RPMI7951 (cell line): ENCODE results near the gene SGF29. TPM values are rescaled to one million over a fixed set of nuclear protein-coding genes. Genes with fewer than 3 reads are reported as not detected.
"Not testable (repeated sequence)": the region's sequence is repeated elsewhere in the genome, so short reads cannot be mapped to it uniquely, and the experiment has no call there.

Experiments
- DNase-seq: peaks from one replicate; pipeline ENCODE4 v3.0.0-alpha.2; 2012; ENCODE audit warnings: low read depth
- total RNA-seq: library from RNA; depleted of rRNA; stranded (reverse); fragments of >200 nt; shearing (Covaris generic); gene quantifications from 2 replicates; pipeline ENCODE4 v1.2.3, GENCODE V29; 2014

The SGF29 gene
- total RNA-seq, 1 experiment from 2014 or later = 12.1 TPM

DNA sequence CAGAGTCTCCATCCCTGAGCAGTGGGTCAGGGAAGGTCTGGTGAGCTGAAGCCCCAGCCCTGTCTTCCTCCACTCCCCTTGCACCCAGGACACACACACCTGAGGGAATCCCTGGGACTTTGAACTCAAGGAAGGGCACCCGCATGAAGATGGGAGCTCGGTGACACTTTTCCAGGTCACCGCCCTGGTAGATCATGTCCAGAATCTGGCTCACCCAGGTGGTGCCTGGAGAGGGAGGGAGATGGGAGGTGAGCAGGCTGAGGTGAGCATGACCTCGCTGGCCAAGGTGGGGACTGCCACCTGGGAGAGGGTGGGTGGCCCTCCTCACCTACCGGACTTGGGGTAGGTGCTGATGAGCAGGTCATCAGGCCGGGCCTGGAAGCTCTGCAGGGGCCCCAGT, 41.7 kb downstream of the SGF29 start:
- DNase-seq = not testable (repeated sequence)

DNA sequence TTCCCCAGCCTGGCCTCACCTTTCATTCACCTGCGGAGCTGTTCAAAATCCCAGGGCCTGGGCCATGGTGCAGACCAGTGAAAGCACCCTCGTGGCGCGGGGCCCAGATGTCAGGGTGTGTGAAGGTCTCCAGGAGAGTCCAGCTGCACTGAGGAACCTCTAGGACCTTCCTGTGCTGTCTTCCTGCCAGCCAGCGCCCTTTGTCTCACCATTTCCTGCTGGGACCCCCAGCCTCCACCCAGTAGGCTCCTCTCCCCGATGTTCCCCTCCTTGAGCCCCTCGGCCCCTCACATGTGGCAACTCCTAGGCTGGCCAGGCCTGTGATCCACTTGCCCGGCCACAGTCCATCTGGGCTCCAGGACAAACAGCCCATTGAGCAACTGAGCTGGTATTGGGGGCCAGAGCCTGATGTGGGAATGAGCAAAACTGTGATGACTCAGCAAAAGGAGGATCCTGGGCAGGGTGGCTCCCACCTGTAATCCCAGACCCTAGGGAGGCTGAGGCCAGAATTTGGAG, 42.5 kb downstream of the SGF29 start:
- DNase-seq = no peak

DNA sequence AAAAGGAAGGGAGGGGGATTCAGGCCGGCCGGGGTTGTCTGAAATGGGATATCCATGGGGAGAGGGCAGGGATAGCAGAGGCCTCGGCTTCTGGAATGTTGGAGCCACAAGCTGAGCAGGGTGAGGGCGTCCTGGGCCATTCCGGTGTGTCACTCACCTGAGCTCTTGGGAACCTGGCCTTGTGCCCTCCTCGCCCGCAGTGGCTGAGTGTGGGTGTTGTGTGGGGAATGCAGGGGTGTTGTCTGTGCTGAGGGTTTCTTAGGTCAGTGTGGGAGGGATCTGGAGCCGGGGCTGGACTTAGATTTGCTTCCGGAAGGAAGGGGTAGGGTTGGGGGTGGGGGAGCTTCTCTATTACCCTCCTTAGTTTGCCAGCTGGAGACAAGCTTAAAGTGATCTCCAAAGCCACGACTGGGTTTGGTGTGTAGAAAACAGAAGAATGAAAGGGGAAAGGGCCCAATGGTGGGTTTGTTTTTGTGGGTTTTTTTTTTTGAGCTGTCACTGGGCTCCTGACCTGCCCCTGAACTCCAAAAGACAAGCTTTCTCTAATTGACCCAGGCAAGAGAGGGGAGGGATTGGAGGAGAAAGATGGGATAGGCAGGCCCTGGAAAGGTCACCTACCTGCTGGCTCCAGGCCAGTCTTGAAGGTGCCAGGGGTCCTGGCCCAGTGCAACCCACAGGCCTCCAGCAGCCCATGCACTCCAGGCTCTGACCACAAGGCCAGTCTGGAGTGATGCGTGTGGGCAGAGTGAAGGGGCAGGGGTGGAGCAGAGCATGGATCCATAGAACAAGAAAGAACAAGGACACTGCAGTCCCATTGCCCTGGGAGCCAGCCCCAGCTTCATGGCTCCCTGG, 43.3 kb downstream of the SGF29 start, which contains the start of gene SULT1A2:
TSS of gene SULT1A2 (minus strand) at position 211 of the 852 bp plus-strand sequence. CDS start 1,120 bp downstream, outside the sequence.
- DNase-seq = no peak

DNA sequence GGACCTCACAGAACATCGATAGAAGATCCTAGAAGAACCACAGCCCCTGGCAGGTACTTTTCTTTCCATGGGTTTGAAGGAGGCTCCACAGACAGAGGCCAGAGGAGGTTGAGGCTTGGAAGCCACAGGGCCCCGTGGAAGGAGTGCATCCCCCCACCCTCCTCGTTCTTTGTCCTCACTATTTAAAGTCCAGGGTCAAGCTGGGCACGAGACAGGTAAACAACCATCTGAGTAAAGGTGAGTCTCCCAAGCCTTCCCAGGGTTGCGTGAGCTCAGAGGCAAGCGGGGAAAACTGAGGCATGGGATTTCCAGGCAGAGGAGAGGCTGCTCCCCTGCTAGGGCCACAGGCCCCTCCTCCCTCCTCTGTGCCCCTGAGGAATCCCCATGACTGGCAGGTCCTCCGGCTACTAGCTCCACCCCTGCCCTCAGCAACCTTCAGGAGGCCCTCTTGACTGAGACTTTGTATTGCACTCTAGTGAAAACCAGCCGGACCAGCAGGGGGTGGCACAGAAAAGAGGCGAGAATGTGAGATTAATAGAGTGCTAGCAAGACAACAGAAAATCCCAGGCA, 44.1 kb downstream of the SGF29 start:
- DNase-seq = no peak

DNA sequence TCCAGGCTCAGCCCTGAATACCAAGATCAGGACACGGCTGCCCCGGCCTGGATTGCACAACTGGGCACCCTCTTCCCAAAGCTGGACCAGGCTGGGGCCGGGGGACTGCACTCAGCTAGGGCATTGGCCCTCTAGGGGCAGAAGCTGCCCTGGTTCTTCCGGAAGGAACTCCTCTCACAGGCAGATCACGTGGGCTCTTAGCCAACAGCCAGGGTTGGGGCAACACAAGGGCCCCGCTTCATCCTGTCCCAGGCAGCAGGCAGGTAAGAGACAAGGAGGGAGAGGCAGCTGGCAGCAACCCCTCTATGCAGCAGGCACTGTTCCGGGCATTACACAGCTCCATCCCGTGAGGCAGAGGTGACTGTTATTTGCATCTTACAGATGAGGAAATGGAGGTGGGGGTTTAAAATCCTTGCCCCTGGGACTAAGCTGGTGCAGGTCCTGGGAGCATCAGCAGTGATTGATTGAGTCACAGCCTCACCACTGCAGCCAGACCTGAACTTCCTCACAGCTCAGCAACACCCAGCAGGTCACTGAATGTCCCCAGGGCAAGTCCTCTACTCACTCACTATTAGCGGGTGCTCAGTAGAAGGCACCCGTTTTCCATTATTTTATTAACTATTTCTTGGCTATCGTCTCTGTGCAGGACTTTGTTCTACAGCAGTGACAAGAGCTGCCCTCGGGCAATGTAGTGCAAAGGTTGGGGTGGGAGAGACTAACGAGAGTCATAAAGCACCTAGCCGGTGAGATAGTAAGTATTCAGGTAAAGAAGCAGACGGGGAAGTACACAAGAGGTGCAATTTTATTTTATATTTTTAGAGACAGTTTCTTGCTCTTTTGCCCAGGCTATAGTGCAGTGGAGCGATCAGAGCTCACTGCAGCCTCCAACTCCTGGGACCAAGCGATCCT, 45.9 kb downstream of the SGF29 start:
- DNase-seq = not testable (repeated sequence)

DNA sequence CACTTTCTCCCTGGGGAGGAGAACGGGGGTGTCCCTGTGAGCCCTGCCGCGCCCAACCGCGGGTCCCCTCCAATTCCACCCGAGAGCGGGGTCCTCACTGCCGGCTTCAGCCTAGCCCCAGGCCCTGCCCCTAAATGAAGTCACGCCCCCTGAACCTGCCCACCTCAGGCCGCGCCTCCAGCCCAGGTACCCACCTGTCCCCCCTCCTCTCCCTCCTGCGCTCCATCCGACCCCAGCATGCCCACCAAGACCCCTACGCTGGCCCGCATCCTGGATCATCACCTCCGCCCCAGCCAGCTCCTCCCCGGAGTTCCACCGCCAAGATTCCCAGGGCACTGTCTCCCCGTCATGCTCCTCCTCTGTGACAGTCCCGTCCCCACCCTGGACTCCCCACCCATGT, 47.2 kb downstream of the SGF29 start:
- DNase-seq = not testable (repeated sequence)

DNA sequence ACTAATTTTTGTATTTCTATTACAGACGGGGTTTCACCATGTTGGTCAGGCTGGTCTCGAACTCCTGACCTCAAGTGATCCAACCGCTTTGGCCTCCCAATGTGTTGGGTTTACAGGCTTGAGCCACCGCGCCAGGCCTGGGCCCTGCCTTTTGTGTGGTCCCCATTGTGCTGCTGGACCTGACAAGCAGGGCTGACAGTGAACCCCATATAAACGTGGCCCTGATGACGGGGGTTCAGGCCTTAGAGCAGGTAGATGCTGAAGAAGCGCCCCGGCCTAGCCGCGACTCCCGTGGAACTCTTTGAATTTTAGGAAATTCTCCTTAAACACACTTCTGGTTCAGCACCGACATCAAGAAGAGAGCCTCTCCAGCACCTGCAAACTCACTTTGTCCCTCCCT, 47.9 kb downstream of the SGF29 start:
- not testable (repeated sequence) for DNase-seq

DNA sequence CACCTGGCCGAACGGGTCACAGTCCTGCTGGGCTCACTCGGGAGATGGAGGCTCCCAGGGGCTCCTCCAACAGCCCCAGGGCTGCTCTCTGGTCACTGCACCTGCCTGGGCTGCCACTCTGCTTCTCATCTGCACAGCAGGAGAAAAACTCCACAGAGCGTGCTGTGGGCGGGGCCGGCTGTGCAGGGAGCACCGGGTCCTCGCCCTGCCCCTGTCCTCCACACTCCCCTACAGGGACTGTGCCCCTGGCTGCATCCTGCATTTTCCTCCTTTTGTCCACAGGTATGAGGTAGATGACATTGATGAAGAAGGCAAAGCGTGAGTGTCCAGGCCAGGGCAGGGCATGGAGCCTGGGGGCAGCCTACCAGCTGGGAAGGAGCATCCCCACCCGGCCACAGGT, 48.3 kb downstream of the SGF29 start:
- DNase-seq = not testable (repeated sequence)

DNA sequence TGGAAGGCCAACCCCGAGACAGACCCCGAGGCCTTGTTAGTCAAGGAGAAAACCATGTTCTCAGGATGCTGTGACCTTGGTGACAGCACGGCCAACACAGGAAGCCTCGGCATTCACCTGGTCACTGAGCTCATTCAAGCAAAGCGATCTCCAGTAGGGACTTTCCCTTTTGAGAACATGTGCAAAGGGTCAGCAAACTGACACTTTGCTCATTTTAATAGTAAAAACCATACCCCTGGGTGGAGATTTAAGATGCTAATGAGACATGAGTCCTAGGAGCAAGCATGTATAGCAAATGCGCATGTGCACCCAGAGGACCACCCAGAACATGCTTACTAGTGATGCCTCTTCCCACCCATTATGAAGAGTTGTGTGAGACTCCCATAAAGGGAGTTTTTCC, 48.8 kb downstream of the SGF29 start:
- DNase-seq = no peak

DNA sequence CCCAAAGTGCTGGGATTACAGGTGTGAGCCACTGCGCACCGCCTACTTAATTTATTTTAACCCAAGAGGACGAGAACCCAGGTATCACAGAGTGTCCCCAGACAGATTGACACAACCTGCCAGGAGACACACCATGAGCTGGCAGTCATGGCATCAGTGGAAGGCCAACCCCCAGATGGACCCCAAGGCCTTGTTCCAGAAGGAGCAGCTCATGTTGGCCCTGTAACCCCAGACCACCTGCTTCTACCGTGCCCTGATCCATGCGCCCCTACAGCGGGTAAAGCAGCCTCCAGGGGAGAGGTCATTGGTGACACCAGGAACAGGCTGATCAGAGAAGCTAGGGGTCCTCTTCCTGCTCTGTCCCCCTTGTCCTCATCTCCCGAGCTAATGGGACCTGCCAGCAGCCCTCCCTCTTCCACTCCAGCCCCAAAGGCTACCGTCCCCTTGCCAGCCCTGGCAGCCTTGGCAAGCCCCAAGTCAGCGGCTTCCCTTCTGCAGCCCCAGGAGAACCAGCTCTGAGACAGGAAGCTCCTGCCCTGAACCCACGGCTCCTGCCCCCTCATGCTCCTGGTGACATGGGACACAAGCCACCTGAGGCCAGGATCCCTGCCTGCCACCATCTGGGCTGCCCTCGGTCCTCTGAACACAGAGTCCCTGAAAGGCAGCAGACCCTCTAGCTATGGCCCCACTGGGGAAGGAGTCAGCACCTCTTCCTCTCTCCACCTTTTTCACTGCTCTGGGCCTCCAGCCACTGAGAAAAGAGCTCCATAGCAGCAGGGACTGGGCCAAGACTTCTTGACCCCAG, 49.9 kb downstream of the SGF29 start:
- DNase-seq = no peak

DNA sequence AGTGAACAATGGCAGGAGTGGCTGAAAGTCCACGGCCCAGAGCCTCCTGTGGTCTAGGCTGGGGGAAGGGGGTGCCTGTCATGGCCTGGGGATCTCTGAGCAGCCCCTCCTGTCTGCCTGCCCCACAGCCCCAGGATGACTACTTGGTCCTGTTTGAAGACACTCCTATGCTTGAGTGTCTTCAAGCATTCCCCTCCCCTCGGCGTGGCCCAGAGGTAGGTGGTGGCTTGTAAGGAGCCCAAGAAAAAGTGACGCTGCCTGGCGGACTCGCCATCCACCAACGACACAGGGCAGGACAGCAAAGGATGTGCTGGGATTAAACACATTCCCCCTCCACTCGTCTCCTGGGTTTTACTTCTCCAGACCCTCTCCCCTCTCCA, 50.5 kb downstream of the SGF29 start:
- DNase-seq = no peak

DNA sequence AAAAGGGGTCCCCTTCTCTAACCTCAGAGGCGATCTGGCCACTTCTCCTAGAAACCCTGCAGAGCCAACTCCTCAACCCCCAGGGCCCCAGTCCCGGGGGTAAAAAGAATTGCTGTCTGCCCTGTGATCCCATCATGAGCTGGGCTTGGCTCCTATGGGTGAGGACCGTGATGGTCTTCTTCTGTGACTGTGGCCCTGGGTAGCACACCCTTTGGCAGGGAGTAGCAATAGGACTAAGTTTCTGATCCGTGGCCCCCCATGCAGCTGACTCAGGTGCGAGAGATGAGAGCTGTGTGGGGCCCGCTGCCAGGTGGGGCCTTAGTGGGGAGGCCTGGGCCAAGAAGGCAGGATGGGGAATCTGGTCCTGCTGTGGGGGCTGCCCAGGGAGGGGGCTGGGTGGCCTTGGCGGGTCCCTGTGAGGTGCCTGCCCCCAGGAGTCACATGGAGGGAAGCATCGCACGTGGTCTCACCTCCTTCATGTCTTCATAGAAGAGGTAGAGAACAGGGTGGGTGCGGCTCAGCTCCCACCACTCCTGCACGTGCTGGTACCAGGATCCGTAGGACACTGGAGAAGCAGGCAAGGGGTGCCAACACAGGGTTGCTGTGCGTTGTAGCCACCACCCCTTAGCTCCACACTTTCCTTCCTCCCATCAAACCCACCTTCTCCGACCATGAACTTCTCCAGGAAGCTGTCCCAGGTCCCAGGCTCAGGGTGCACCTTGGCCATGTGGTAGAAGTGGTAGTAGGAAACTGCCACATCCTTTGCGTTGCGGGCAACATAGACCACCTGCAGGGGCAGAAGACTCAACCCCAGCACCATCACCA, 52.8 kb downstream of the SGF29 start:
- DNase-seq = no peak

DNA sequence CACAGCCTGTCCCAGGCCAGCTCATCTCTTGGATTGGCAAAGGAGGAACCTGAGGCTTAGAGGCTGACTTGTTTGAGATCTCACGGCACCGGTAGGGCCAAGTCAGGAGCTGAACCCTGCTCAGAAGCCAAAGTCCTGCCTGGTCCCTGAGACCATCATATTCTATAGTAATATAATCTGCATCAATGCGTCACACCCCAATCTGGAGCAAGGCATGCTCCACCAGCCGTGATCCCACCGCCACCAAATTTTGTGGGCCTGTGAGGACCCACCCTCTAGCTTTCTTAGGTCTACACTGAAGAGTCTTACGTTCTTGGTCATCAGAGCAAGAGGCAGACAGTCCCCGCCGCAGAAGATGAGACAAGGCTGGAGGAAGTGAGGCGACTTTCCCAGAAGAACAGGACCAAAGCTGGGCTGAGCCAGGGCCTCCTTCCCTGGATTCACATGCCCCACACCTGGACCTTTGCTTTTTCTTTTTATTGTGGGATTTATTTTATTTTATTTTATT, 53.5 kb downstream of the SGF29 start:
- no peak for DNase-seq

DNA sequence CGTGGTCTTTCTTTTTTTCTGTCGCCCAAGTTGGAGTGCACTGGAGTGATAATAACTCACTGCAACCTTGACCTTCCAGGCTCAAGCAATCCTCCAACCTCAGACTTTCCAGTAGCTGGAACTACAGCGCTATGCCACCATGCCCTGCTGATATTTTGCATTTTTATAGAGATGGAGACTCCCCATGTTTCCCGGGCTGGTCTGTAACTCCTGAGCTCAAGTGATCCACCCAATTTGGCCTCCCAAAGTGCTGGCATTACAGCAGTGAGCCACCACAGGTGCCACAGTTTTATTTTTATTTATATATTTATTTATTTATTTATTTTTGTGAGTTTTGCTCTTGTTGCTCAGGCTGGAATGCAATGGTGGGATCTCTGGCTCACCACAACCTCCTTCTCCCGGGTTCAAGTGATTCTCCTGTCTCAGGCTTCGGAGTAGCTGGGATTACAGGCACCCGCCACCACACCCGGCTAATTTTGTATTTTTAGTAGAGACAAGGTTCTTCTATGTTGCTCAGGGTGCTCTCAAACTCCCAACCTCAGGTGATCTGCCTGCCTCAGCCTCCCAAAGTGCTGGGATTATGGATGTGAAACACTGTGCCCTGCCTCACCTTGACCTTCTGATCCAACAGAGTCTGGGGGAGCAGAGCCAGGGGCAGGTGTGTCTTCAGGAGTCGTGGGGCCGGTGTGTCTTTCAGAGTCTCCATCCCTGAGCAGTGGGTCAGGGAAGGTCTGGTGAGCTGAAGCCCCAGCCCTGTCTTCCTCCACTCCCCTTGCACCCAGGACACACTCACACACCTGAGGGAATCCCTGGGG, 54.2 kb downstream of the SGF29 start:
- not testable (repeated sequence) for DNase-seq

DNA sequence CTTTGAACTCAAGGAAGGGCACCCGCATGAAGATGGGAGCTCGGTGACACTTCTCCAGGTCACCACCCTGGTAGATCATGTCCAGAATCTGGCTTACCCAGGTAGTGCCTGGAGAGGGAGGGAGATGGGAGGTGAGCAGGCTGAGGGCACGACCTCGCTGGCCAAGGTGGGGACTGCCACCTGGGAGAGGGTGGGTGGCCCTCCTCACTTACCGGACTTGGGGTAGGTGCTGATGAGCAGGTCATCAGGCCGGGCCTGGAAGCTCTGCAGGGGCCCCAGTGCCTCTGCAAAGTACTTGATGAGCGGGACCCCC, 54.7 kb downstream of the SGF29 start:
- DNase-seq = not testable (repeated sequence)

DNA sequence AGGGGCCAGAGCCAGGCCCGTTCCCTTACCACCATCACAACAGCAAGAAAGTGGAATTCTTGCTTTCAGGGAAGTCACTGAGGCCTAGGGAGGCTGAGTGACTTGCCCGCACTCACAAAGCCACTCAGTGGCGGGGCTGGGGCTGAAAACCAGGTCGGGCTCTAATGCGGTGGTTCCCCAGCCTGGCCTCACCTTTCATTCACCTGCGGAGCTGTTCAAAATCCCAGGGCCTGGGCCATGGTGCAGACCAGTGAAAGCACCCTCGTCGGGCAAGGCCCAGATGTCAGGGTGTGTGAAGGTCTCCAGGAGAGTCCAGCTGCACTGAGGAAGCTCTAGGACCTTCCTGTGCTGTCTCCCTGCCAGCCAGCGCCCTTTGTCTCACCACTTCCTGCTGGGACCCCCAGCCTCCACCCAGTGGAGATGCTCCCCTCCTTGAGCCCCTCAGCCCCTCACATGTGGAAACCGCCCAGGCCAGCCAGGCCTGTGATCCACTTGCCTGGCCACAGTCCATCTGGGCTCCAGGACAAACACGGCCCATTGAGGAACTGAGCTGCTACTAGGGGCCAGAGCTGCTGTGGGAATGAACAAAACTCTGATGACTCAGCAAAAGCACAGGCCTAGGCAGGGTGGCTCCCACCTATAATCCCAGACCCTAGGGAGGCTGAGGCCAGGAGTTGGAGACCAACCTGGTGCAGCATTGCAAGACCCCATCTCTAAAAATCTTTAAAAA, 55.3 kb downstream of the SGF29 start:
- not testable (repeated sequence) for DNase-seq

DNA sequence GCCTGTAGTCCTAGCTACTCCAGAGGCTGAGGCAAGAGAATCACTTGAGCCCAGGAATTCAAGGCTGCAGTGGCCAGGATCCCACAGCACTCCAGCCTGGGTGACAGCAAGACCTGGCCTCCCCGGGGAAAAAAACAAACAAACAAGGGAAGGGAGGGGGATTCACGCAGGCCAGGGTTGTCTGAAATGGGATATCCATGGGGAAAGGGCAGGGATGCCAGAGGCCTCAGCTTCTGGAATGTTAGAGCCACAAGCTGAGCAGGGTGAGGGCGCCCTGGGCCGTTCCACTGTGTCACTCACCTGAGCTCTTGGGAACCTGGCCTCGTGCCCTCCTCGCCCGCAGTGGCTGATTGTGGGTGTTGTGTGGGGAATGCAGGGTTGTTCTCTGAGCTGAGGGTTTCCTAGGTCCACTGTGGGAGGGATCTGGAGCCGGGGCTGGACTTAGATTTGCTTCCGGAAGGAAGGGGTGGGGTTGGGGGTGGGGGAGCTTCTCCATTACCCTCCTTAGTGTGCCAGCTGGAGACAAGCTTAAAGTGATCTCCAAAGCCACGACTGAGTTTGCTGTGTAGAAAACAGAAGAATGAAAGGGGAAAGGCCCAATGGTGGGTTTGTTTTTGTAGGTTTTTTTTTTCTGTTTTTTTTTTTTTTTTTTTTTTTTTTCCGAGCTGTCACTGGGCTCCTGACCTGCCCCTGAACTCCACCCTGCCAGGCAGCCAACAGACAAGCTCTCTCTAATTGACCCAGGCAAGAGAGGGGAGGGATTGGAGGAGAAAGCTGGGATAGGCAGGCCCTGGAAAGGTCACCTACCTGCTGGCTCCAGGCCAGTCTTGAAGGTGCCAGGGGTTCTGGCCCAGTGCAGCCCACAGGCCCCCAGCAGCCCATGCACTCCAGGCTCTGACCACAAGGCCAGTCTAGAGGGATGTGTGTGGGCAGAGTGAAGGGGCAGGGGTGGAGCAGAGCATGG, 56.2 kb downstream of the SGF29 start, which contains the start of gene SULT1A1:
TSS of gene SULT1A1 (minus strand) at position 414 of the 964 bp plus-strand sequence. CDS start 1,189 bp downstream, outside the sequence.
- DNase-seq = no peak
